Measurements from ENCODE around the gene PTPN3.

DNA sequence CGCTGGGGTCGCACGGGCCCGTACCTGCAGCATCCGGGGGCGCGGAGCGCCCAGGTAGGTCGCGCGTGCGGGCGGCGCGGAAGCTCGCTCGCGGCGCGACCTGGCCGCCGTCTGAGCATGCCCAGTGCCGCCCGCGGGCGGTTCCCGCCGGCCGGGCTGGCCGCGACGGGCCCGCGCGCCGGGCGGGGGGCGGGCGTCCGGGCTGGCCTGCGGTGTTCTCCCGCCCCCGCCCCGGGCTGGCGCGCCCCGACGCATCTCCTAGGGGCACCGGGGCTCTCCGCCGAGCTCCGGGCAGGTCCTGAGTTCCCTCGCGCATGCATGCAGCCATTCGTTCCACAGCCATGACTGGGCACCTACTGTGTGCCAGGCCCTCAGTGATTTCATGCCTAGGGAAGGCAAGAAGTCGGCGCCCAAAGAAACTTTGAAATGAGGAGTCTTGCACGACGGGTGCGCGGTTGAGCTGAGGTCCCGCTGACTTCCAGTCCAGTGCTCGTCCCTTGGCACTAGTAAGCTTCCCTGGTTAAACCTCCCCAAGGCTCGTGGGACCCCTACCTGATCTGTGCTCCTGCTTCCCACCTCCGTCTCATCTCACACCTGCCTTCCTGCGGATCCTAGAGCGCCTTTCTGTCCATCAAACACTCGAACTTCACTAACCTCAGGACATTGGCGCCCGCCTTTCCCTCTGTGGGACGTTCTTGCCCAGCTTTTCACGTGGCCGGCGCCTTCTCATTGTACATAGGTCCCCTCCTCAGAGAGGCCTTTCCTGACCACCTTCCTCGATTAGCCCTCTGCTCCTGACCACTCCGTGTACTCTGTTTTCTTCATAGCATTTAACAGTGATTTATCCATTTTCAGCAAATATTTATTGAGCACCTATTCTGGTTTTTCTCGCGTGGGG lies at the start of gene PTPN3:
- TF ChIP-seq, protein P1, sequence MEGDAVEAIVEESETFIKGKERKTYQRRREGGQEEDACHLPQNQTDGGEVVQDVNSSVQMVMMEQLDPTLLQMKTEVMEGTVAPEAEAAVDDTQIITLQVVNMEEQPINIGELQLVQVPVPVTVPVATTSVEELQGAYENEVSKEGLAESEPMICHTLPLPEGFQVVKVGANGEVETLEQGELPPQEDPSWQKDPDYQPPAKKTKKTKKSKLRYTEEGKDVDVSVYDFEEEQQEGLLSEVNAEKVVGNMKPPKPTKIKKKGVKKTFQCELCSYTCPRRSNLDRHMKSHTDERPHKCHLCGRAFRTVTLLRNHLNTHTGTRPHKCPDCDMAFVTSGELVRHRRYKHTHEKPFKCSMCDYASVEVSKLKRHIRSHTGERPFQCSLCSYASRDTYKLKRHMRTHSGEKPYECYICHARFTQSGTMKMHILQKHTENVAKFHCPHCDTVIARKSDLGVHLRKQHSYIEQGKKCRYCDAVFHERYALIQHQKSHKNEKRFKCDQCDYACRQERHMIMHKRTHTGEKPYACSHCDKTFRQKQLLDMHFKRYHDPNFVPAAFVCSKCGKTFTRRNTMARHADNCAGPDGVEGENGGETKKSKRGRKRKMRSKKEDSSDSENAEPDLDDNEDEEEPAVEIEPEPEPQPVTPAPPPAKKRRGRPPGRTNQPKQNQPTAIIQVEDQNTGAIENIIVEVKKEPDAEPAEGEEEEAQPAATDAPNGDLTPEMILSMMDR (optimal IDR thresholded peaks at IDR 0.05 in 1 of 3, IDR thresholded peaks at IDR 0.05 in 1 of 3, conservative IDR thresholded peaks at IDR 0.05 in 1 of 3; ENCODE audit: extremely low read depth in 1 of 3, insufficient read depth in 2 of 3, low read length in 3 of 3) = no peak
- TF ChIP-seq EZH2 (IDR thresholded peaks at IDR 0.05; ENCODE audit: low read length) = no peak
